Body of pancreas (tissue), 4 donors: ENCODE measurements around the gene USP24. TPM values are rescaled to one million over a fixed set of nuclear protein-coding genes. Genes with fewer than 3 reads are reported as not detected.
"Not testable (repeated sequence)": the region's sequence is repeated elsewhere in the genome, so short reads cannot be mapped to it uniquely, and the experiment has no call there.

Experiments
- ATAC-seq: fragments of 150-250 bp; one replicate; pipeline ENCODE4 v1.9.1; 2016
- DNase-seq, 4 donors: peaks; one replicate each; pipeline ENCODE4 v3.0.0-alpha.2; 2019
- H3K27ac ChIP-seq, 4 donors: fragments of 200-600 bp; sonication (generic); 1 replicate in 3 of 4; 2 replicates in 1 of 4; pipeline versions ENCODE4 v1.5.1 to v1.6.1; 2016 to 2019; ENCODE audit warnings: mild to moderate bottlenecking in 1 of 4, mixed read lengths in 1 of 4, moderate library complexity in 1 of 4
- H3K27me3 ChIP-seq, 2 donors: fragments of 200-600 bp; sonication (generic); one replicate each; pipeline ENCODE4 v1.6.0; 2016; ENCODE audit warnings: mild to moderate bottlenecking in 1 of 2
- H3K36me3 ChIP-seq, 2 donors: fragments of 200-600 bp; sonication (generic); replicated peaks in 1 of 2; 2 replicates each; pipeline ENCODE4 v1.5.1; 2016; ENCODE audit warnings: low read depth in 2 of 2; ENCODE audit not compliant: insufficient read depth in 1 of 2
- H3K4me1 ChIP-seq: fragments of 200-600 bp; sonication (generic); one replicate; pipeline ENCODE4 v1.6.0; 2016
- H3K4me3 ChIP-seq, 2 donors: fragments of 200-600 bp; sonication (generic); 1 replicate in 1 of 2; 2 replicates in 1 of 2; pipeline ENCODE4 v1.5.1; 2016 to 2019
- H3K9me3 ChIP-seq, 3 donors: fragments of 200-600 bp; sonication (generic); 1 replicate in 2 of 3; 2 replicates in 1 of 3; pipeline ENCODE4 v1.5.1; 2016
- POLR2A ChIP-seq, 3 donors: fragments of 450-650 bp; IDR thresholded peaks; one replicate each; pipeline ENCODE4 v1.6.1; 2016; ENCODE audit warnings: antibody characterized with exemption in 3 of 3, mild to moderate bottlenecking in 2 of 3
- WGBS, 2 donors: methylation state at CpG; one replicate each; pipeline ENCODE4 v1.1.5; 2017; 5-methylcytosine and 5-hydroxymethylcytosine counted together
- intact Hi-C: fragments of 100-400 bp; cut with DNase I; formaldehyde crosslinking; loops from one replicate; pipeline ENCODE4 v1.15.1; 2023
- total RNA-seq, 2 donors: library from RNA; depleted of rRNA; stranded (reverse); fragments of >200 nt; gene quantifications; one replicate each; pipeline ENCODE4 v1.1.0, GENCODE V29; 2016
- TF ChIP-seq, protein P1 (sequence below), 7 experiments: fragments of 450-650 bp in 4 of 7; fragments of 200-600 bp in 3 of 7; sonication (generic) in 3 of 7; IDR thresholded peaks; one replicate each; pipeline ENCODE4 v1.5.1; 2016 to 2019; ENCODE audit warnings: antibody characterized with exemption in 7 of 7

Gene USP24
- total RNA-seq, 2 donors from 2014 or later, result 28.3 to 68.6 TPM

DNA sequence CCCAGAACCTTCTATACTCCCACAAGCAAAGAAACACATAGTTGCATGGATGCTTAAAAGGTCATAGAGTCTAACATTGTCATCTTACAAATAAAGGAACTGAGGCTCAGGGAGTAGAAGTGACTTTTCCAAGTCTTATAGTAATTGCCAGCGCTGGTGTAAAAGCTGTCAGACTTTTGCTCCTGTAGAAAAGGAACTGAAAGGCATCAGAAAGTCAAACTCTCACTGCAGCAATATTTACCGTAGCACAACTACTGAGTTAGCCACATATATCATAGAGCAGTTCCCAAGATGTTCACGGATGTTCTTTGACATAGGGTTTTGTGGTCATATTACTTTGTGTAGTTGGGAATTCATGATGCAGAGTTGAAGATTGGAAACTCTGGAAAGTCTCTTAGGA is 16.6 kb upstream of the USP24 start:
- 90 to 93% methylated on average over 3 of the region's 3 CpGs for WGBS, 2 donors
- intact Hi-C loops, result no loop called here
- Histone ChIP-seq H3K4me1 (no peaks in the 10 kb centered on the region), H3K27me3 (no peaks in the 10 kb centered on the region), H3K4me3 (no peak overlapping the region), H3K27ac (no peak overlapping the region), H3K36me3 (no peaks in the 10 kb centered on the region), H3K9me3 (no peaks in the 10 kb centered on the region)
- DNase-seq, result no peak
- TF ChIP-seq, protein P1, sequence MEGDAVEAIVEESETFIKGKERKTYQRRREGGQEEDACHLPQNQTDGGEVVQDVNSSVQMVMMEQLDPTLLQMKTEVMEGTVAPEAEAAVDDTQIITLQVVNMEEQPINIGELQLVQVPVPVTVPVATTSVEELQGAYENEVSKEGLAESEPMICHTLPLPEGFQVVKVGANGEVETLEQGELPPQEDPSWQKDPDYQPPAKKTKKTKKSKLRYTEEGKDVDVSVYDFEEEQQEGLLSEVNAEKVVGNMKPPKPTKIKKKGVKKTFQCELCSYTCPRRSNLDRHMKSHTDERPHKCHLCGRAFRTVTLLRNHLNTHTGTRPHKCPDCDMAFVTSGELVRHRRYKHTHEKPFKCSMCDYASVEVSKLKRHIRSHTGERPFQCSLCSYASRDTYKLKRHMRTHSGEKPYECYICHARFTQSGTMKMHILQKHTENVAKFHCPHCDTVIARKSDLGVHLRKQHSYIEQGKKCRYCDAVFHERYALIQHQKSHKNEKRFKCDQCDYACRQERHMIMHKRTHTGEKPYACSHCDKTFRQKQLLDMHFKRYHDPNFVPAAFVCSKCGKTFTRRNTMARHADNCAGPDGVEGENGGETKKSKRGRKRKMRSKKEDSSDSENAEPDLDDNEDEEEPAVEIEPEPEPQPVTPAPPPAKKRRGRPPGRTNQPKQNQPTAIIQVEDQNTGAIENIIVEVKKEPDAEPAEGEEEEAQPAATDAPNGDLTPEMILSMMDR (IDR thresholded peaks at IDR 0.05), result no peak
- TF ChIP-seq POLR2A (IDR thresholded peaks at IDR 0.05), result no peak
- no peak for ATAC-seq

DNA sequence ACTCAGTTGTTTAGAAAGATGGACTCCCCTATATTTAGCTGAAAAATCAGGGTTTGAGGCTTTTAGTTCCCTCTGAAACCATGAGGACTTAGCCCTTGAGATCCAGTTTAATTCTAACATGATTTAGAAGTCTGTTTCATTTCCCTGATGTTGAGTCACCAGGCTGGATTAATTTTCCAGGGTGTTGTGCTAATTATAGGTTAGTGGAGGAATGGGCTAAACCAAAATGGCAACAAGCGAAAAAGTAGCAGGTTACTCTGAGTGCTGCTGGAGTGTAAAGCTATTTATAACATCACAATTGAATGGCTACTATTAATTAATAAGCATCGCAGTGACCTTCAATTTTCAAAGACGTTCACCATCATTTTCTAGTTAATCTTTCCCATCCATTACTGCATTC is 15.5 kb upstream of the USP24 start:
- 72 to 74% methylated on average over 3 of the region's 3 CpGs for WGBS, 2 donors
- TF ChIP-seq, protein P1 (IDR thresholded peaks at IDR 0.05), result no peak
- TF ChIP-seq POLR2A (IDR thresholded peaks at IDR 0.05), result no peak
- ATAC-seq, result no peak
- intact Hi-C loops, result no loop called here
- Histone ChIP-seq H3K27me3 (no peaks in the 10 kb centered on the region), H3K9me3 (no peaks in the 10 kb centered on the region), H3K36me3 (no peaks in the 10 kb centered on the region), H3K27ac (no peak overlapping the region), H3K4me3 (no peak overlapping the region), H3K4me1 (no peaks in the 10 kb centered on the region)
- DNase-seq, result no peak

DNA sequence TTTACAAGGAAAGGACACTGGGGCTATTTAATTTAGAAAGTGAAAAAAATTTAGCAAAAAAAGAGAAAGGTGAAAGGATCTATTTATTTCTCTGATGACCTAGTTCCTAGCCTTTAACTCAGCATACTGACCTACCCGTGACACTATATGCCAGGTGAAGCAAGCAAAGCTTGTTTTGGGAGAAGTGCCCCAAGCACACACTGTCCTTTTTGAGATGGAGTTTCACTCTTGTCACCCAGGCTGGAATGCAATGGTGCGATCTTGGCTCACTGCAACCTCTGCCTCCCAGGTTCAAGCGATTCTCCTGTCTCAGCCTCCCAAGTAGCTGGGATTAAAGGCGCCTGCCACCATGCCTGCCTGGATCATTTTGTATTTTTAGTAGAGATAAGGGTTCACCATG is 14.6 kb upstream of the USP24 start:
- H3K4me3 ChIP-seq, H3K9me3 ChIP-seq, H3K27me3 ChIP-seq, intact Hi-C loops, H3K4me1 ChIP-seq, ATAC-seq, H3K27ac ChIP-seq, DNase-seq, H3K36me3 ChIP-seq: not testable (repeated sequence)
- 87 to 97% methylated on average over 4 of the region's 4 CpGs for WGBS, 2 donors

DNA sequence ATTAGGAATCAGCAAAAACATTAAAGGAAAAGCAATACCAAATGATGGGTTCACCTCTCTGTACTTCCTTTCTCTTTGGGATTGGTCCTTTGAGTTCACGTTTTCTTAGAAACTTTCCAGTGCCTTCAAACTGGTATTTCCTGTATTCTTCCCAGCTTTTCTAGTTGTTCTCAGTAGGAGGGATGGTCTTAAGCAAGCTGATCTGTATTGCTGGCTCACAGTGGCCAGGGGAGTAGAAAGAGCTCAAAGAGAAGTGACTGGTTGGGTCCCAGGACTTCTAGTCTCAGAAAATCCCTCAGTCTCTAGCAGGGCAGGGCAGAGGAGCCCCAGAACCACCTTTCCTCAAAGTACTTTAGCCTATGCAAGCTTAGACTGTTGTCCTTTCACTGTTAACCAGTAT is 10.1 kb upstream of the USP24 start:
- H3K27ac ChIP-seq, result no peak overlapping the region
- H3K4me1 ChIP-seq, result no peaks in the 10 kb centered on the region
- H3K27me3 ChIP-seq, result no peaks in the 10 kb centered on the region
- DNase-seq (no peak), ATAC-seq (no peak)
- 60 to 73% methylated on average over 1 of the region's 1 CpG for WGBS, 2 donors
- no peak overlapping the region for H3K4me3 ChIP-seq
- TF ChIP-seq, protein P1 (IDR thresholded peaks at IDR 0.05), result no peak
- TF ChIP-seq POLR2A (IDR thresholded peaks at IDR 0.05), result no peak
- intact Hi-C loops, result no loop called here
- no peaks in the 10 kb centered on the region for H3K36me3 ChIP-seq
- no peaks in the 10 kb centered on the region for H3K9me3 ChIP-seq

DNA sequence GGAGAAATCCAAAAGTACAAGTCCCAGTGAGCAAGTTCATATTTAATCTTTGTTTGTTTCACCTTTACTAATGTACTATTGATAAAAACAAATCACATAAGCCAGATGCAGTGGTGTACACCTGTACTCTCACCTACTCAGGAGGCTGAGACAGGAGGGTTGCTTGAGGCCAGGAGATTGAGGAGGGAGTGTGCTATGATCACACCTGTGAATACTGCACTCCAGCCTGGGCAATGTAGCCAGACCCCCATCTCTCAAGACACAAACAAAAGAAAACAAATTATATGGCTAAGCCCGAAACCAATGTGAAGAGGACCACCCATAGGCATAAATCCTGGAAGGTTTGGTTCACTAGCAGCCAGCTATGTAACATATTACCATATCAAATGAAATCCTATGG is 9.6 kb upstream of the USP24 start:
- H3K4me1 ChIP-seq, result no peaks in the 10 kb centered on the region
- intact Hi-C loops, result no loop called here
- no peaks in the 10 kb centered on the region for H3K36me3 ChIP-seq
- H3K27me3 ChIP-seq, result no peaks in the 10 kb centered on the region
- ATAC-seq, result no peak
- no peaks in the 10 kb centered on the region for H3K9me3 ChIP-seq
- H3K4me3 ChIP-seq, result no peak overlapping the region
- DNase-seq, result no peak
- WGBS, 2 donors, result 91 to 94% methylated on average over 1 of the region's 1 CpG
- TF ChIP-seq, protein P1 (IDR thresholded peaks at IDR 0.05), result no peak
- TF ChIP-seq POLR2A (IDR thresholded peaks at IDR 0.05), result no peak
- H3K27ac ChIP-seq, result no peak overlapping the region
